Inferior parietal cortex (tissue), 1 donor: ENCODE results near the gene RSBN1.
"Not testable (repeated sequence)": the region's sequence is repeated elsewhere in the genome, so short reads cannot be mapped to it uniquely, and the experiment has no call there.

Experiments
- DNase-seq: peaks from one replicate; pipeline ENCODE4 v3.0.0-alpha.2; 2016; ENCODE audit errors: extremely low spot score

Gene RSBN1

DNA sequence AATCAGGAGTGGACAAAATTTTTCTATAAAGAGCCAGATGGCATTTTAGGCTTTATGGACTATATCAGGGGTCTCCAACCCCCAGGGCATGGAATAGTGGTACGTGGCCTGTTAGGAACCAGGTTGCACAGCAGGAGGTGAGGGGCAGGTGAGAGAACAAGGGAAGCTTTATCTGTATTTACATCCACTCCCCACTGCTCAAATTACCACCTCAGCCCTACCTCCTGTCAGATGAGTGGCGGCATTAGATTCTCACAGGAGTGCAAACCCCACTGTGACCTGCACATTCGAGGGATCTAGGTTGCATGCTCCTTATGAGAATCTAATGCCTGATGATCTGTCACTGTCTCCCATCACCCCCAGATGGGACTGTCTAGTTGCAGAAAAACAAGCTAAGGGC, 66.9 kb downstream of the RSBN1 start:
- DNase-seq: no peak

DNA sequence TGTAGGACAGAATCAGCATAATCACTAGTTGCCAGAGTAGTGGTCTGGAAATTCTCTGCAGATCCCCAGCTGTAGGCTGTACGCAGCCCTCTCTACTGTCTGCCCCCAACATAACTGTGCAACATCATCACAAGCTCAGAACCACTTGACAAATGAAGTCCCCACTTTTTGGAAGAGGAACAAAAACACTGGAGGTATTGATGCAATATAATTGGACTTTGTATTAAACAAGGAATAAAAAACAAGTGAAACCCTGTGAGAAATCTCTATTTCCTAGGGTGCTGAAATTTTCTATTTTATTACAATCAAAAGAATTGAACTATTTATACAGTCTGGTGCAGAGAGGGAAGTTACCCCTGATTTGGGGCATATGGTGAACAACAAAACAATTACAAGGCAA, 68.2 kb downstream of the RSBN1 start:
- no peak for DNase-seq

DNA sequence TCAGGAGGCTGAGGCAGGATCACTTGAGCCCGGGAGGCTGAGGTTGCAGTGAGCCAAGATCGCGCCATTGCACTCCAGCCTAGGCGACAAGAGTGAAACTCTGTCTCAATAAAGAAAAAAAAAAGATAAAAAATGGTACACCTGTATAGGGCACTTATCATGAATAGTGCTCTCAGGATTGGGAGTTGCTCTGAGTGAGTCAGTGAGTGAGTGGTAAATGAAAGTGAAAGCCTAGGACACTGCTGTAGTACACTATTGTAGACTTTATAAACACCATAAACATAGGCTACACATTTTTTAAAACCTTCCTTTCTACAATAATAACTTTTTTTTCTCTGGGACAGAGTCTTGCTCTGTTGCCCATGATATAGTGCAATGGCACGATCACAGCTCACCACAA, 69.8 kb downstream of the RSBN1 start:
- no peak for DNase-seq

DNA sequence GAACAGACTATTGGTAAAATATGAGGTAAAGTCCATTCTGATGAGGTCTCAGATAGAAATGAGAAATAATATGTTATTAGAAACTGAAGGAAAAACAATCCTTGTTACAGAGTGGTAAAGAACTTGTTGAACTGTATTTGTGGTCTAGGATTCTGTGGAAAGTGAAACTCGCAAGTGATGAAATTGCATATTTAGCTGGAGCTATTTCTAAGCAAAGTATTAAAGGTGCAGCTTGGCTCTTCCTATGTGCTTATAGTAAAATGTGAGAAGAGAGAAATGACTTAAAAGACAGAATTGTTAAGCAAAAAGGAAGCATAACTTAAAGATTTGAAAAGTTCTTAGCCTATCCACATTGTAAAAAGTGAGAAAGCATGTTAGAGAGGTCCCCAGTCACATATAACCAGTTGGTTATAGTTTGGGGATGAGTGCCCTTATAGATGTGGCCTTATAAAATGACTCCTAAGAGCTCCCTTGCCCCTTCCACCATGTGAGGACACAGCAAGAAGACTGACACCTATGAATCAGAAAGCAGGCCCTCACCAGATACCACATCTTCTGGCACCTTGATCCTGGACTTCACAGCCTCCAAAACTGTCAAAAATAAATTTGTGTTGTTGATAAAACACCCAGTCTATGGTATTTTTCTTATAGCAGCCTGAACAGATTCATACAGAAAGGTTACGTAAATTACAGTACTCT, 77.8 kb downstream of the RSBN1 start:
- no peak for DNase-seq

DNA sequence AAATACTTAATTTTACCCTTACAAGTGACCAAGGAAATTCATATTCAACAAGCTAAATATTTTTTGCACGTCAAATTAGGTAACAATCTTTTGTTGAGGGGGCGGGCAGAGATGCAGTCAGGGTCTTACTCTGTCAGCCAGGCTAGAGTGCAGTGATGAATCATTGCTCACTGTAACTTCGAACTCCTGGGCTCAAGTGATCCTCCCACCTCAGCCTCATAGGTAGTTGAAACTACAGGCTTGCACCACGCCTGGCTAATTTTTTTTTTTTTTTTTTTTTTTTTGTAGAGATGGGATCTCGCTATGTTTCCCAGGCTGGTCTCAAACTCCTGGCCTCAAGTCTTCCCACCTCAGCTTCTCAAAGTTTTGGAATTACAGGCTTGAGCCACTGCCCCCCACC, 79.5 kb downstream of the RSBN1 start:
- no peak for DNase-seq

DNA sequence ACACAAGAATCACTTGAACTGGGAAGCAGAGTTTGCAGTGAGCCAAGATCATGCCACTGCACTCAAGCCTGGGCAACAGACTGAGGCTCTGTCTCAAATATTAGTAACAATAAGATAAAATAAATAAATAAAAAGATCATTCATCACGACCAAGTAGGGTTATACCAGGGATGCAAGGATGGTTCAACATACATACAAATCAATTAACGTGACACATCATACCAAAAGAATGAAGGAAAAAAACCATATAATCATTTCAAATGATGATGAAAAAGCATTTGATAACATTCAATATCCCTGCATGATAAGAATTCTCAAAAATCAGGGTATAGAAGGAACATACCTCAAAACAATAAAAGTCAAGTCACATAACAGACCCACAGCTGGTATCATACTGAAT, 91.3 kb downstream of the RSBN1 start:
- no peak for DNase-seq

DNA sequence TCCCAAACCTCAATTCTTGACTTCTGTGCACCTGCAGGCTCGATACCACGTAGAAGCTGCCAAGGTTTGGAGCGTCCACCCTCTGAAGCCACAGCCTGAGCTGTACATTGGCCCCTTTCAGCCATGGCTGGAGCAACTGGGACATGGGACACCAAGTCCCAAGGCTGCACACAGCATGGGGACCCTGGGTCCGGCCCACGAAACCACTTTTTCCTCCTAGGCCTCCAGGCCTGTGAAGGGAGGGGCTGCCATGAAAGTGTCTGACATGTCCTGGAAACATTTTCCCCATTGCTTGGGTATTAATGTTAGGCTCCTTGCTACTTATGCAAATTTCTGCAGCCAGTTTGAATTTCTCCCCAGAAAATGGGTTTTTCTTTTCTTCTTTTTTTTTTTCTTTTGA, 93.7 kb downstream of the RSBN1 start:
- not testable (repeated sequence) for DNase-seq

DNA sequence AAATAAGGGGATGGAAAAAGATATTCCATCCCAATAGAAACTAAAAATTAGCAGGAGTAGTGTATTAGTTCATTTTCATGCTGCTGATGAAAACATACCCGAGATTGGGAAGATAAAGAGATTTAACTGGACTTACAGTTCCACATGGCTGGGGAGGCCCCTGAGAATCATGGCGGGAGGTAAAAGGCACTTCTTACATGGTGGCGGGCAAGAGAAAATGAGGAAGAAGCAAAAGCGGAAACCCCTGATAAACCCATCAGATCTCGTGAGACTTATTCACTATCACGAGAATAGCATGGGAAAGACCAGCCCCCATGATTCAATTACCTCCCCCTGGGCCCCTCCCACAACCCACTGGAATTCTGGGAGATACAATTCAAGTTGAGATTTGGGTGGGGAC, 94.8 kb downstream of the RSBN1 start:
- DNase-seq: not testable (repeated sequence)

DNA sequence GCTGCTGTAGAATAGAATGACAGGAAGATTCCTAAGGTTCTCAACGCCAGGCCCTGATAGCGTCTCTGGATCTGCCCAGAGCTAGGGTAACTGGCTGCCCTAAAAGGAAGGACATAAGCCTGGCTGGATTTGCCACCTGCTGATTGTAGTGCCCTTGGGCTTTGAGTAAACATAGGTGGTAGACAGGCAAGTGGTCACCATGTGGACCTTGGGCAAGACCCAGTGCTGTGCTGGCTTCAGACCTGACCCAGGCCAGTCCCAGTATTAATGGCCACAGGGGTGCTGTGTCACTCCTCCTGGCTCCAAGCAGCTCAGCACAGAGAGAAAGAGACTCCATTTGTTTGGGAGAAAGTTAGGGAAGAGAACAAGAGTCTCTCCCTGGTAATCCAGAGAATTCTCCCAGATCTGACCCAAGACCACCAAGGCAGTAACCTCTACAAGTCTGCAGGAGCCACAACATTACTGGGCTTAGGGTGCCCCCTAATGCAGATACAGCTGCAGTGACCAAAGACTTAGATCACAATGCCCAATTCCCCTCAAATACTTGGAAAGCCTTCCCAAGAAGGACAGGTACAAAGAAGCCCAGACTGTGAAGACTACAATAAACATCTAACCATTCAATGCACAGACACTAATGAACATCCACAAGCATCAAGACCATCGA, 97.5 kb downstream of the RSBN1 start:
- DNase-seq: no peak
